Right hindlimb (tissue), 1 donor: ENCODE data around the gene ERVFRD-1.
"Not testable (repeated sequence)": the region's sequence is repeated elsewhere in the genome, so short reads cannot be mapped to it uniquely, and the experiment has no call there.

Experiments
- DNase-seq: peaks from one replicate; pipeline ENCODE4 v3.0.0-alpha.2; 2018

The ERVFRD-1 gene

GRCh38 chr6:11128608-11129007 is 17.1 kb upstream of the ERVFRD-1 start:
- DNase-seq: no peak

GRCh38 chr6:11126876-11127275 is 15.4 kb upstream of the ERVFRD-1 start:
- no peak for DNase-seq

GRCh38 chr6:11123978-11124377 is 12.5 kb upstream of the ERVFRD-1 start:
- DNase-seq: no peak

GRCh38 chr6:11122380-11122779 is 10.9 kb upstream of the ERVFRD-1 start:
- no peak for DNase-seq

GRCh38 chr6:11121851-11122250 is 10.3 kb upstream of the ERVFRD-1 start:
- no peak for DNase-seq

GRCh38 chr6:11120271-11121005 is 8.9 kb upstream of the ERVFRD-1 start:
- no peak for DNase-seq

- not testable (repeated sequence) for DNase-seq
Observed at GRCh38 chr6:11115808-11116536, 4.4 kb upstream of the ERVFRD-1 start.

GRCh38 chr6:11113038-11113437 is 1.5 kb upstream of the ERVFRD-1 start:
- no peak for DNase-seq

GRCh38 chr6:11111769-11112437 is 378 bp upstream of the ERVFRD-1 start:
- no peak for DNase-seq

GRCh38 chr6:11108726-11109125 is 2.8 kb downstream of the ERVFRD-1 start:
- DNase-seq: no peak

GRCh38 chr6:11103065-11103464 is 8.5 kb downstream of the ERVFRD-1 start:
- no peak for DNase-seq

- DNase-seq: no peak
Observed at GRCh38 chr6:11101417-11101816, 10.1 kb downstream of the ERVFRD-1 start.

GRCh38 chr6:11098004-11098403 is 13.5 kb downstream of the ERVFRD-1 start:
- no peak for DNase-seq

- DNase-seq: no peak
Observed at GRCh38 chr6:11097476-11097875, 14.0 kb downstream of the ERVFRD-1 start.

- no peak for DNase-seq
Observed at GRCh38 chr6:11096109-11096508, 15.4 kb downstream of the ERVFRD-1 start.

- DNase-seq: no peak
Observed at GRCh38 chr6:11094941-11095340, 16.6 kb downstream of the ERVFRD-1 start.

- DNase-seq: peak; percentile 51
Observed at GRCh38 chr6:11094411-11094851, 17.1 kb downstream of the ERVFRD-1 start.

GRCh38 chr6:11093626-11094410 is 17.7 kb downstream of the ERVFRD-1 start, which contains the start of gene SMIM13:
TSS of gene SMIM13 (plus strand) at chr6:11093834. CDS start at chr6:11094314, 480 bp downstream.
- DNase-seq: peak; percentile 99

GRCh38 chr6:11093376-11093625 is 18.2 kb downstream of the ERVFRD-1 start:
- no peak for DNase-seq

GRCh38 chr6:11092668-11093375 is 18.7 kb downstream of the ERVFRD-1 start:
- DNase-seq: no peak

- not testable (repeated sequence) for DNase-seq
Observed at GRCh38 chr6:11091141-11091540, 20.4 kb downstream of the ERVFRD-1 start.

- no peak for DNase-seq
Observed at GRCh38 chr6:11089695-11090094, 21.8 kb downstream of the ERVFRD-1 start.
